ENCODE measurements around the gene SPX.

SPX gene

DNA sequence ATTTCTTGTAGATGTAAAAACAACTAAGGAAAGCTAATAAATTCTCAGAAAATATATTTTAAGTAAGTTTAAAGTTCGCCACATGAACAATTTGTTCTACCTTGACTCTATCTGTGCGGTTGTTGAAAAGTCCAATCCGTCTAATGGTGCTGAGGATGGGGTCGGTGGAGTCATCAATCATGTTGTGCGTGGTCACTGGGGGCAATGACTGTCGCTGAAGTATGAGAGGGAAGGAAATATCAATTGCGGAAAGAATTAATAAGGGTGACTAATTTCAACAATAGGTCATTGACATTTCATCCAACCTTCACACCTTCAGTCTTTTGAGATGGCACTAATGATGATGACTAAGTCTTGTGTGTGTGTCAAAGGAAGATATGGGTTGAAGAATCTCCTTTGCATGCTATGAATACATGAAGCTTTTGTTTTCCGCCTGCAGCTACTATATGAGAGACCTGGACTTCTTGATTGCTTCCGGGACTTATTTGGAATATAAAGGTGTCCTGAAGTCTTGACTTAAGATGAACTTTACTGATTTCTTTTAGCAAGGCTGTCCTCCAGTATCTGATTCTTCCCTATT lies 32.1 kb downstream of the SPX start:
- no peaks in the 10 kb centered on the region for H3K36me3 ChIP-seq (ENCODE audit: control insufficient read depth, insufficient read depth, low read length)
- H3K27ac ChIP-seq (ENCODE audit: low read depth, low read length): no peak overlapping the region
- H3K9ac ChIP-seq (ENCODE audit: low read depth, low read length): no peak overlapping the region
- H3K4me1 ChIP-seq (ENCODE audit: control insufficient read depth, insufficient read depth, low read length): no peaks in the 10 kb centered on the region
- H3K27me3 ChIP-seq (ENCODE audit: control insufficient read depth, insufficient read depth, low read length): no peaks in the 10 kb centered on the region
- no peaks in the 10 kb centered on the region for H3K9me3 ChIP-seq (ENCODE audit: control insufficient read depth, insufficient read depth, low read length)
- no peak overlapping the region for H3K4me3 ChIP-seq (ENCODE audit: low read depth, low read length)

DNA sequence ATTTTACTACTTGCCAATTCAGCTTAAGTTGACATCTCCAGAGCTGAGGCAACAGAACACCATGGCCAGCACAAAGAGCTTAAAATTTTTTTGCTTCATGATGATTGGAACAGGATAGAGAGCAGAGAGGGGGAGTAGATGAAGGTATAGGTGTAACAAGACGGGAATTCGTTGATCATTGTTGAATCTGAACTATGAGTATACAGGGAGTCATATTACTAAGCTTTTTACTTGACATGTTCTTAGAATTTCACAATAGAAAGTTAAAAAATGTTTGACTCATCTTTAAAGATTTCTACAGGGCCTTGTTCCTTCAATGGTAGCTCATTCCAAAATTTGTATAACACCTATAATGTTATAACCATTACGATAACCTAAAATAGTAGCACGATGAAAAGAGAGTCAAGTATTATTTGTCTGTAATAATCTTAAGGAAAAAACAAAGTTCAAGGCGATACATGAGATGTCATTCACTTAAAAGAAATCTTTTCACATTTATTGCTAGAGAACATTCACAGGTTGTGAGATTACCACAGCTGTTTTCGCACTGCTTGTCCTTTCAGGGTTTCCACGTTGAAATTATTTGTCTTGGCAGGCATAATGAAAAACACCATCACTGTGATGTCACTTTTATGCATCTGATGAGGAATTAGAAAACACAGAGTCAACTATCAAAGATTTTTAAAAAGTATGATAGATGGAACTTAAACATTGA lies 33.9 kb downstream of the SPX start:
- Histone ChIP-seq H3K27me3 (ENCODE audit: control insufficient read depth, insufficient read depth, low read length) (no peaks in the 10 kb centered on the region), H3K4me3 (ENCODE audit: low read depth, low read length) (no peak overlapping the region), H3K27ac (ENCODE audit: low read depth, low read length) (no peak overlapping the region), H3K36me3 (ENCODE audit: control insufficient read depth, insufficient read depth, low read length) (no peaks in the 10 kb centered on the region), H3K9ac (ENCODE audit: low read depth, low read length) (no peak overlapping the region), H3K4me1 (ENCODE audit: control insufficient read depth, insufficient read depth, low read length) (no peaks in the 10 kb centered on the region), H3K9me3 (ENCODE audit: control insufficient read depth, insufficient read depth, low read length) (no peaks in the 10 kb centered on the region)

DNA sequence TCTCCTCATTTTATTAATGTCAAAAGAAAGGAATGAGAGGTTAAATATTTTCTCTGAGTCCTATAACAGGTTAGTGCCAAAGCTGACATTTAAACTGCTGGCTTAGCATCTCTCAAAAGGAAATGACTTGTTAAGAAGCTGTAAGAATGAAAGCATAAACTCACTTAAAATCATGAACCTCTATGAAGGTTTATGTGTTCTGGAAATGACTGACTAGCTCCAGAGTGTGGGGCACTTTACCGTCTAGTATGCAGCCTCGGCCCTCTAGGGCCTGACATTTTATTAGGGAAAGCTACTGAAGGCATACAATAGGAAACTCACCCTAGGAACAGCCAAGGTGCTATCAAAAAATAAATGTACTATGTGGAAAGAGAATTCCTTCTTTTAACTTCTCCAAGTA lies 35.1 kb downstream of the SPX start:
- H3K27ac ChIP-seq (ENCODE audit: low read depth, low read length): no peak overlapping the region
- peaks cover 3% of the 10 kb centered on the region; the same call in 1 of the 2 replicates for H3K4me1 ChIP-seq (ENCODE audit: control insufficient read depth, insufficient read depth, low read length)
- no peaks in the 10 kb centered on the region for H3K9me3 ChIP-seq (ENCODE audit: control insufficient read depth, insufficient read depth, low read length)
- no peaks in the 10 kb centered on the region for H3K36me3 ChIP-seq (ENCODE audit: control insufficient read depth, insufficient read depth, low read length)
- no peak overlapping the region for H3K4me3 ChIP-seq (ENCODE audit: low read depth, low read length)
- no peaks in the 10 kb centered on the region for H3K27me3 ChIP-seq (ENCODE audit: control insufficient read depth, insufficient read depth, low read length)
- no peak overlapping the region for H3K9ac ChIP-seq (ENCODE audit: low read depth, low read length)

DNA sequence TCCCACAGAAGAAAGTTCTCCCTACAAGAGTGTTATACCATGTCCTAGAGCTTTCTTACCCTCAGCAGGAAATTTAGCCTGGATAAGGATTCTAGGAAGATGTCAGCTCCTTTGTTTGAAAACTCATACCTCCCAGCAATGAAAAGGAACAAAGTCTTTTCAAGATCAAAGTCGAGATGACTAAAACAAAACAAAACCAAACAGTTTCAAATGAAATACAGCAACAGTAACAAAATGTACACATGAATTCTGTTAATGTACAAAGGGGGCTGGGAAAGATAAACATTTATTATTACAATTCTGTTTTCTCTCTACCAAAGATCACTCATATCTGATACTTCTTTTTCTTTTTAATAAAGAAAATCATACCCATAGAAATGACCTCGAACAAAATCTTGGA lies 36.8 kb downstream of the SPX start:
- Histone ChIP-seq H3K9me3 (ENCODE audit: control insufficient read depth, insufficient read depth, low read length) (no peaks in the 10 kb centered on the region), H3K4me3 (ENCODE audit: low read depth, low read length) (no peak overlapping the region), H3K27ac (ENCODE audit: low read depth, low read length) (no peak overlapping the region), H3K36me3 (ENCODE audit: control insufficient read depth, insufficient read depth, low read length) (no peaks in the 10 kb centered on the region), H3K4me1 (ENCODE audit: control insufficient read depth, insufficient read depth, low read length) (peaks cover 3% of the 10 kb centered on the region; the same call in 1 of the 2 replicates), H3K27me3 (ENCODE audit: control insufficient read depth, insufficient read depth, low read length) (no peaks in the 10 kb centered on the region), H3K9ac (ENCODE audit: low read depth, low read length) (no peak overlapping the region)

DNA sequence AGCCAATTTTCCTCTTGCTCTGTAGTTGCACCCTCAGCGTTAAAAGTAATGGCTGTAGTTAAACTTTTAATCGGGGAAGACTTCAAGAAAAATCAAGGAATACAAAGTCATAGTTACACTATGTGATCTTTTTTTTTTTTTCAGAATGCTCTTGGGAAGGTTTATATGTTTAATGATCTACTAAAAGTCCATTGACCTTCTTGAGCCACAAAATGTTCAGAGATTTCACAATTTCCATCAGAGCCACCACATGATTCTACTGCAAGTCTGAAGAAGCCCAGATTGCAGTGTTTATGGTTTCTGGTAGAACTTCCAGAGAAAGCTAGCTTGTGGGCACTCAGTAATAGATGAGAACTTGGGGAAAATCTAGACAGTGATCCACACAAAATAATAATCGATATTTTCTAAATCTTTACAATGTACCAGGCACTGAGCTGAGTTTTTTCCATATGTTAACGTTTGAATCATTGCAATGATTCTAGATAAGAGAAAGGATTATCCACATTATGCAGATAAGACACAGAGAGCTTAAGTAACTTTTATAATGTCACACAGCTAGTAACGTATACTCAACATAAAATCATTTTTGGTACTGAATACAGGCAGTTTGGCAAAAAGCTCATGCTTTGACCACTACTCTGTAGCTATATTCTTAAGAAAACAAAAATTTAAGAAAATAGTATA lies 40.3 kb downstream of the SPX start:
- no peaks in the 10 kb centered on the region for H3K36me3 ChIP-seq (ENCODE audit: control insufficient read depth, insufficient read depth, low read length)
- H3K4me1 ChIP-seq (ENCODE audit: control insufficient read depth, insufficient read depth, low read length): peaks cover 3% of the 10 kb centered on the region; the same call in 1 of the 2 replicates
- no peak overlapping the region for H3K27ac ChIP-seq (ENCODE audit: low read depth, low read length)
- H3K4me3 ChIP-seq (ENCODE audit: low read depth, low read length): no peak overlapping the region
- H3K9me3 ChIP-seq (ENCODE audit: control insufficient read depth, insufficient read depth, low read length): no peaks in the 10 kb centered on the region
- H3K9ac ChIP-seq (ENCODE audit: low read depth, low read length): no peak overlapping the region
- no peaks in the 10 kb centered on the region for H3K27me3 ChIP-seq (ENCODE audit: control insufficient read depth, insufficient read depth, low read length)

DNA sequence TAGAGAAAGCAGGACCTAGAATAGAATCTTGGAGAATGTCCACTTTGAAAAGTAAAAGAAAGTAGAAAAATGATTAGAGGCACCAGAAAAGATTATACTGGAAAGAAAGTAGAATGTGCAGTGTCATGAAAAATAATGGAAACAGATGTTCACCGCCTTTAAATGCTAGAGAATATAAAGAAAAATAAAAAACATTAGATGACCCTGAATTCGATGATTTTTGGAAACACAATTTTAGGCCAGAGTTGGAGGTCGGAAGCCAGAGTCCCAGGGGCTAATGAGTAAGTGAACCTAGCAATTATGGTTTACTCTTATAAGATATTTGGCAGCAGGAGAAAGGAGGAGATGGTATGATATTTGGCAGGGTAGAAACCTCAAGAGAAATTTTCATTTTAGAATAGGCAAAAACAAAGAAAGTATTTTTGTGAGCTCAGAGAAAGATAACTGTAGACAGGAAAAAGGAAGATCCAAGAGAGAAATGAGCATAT lies 40.9 kb downstream of the SPX start:
- no peaks in the 10 kb centered on the region for H3K36me3 ChIP-seq (ENCODE audit: control insufficient read depth, insufficient read depth, low read length)
- no peak overlapping the region for H3K9ac ChIP-seq (ENCODE audit: low read depth, low read length)
- no peak overlapping the region for H3K27ac ChIP-seq (ENCODE audit: low read depth, low read length)
- H3K4me3 ChIP-seq (ENCODE audit: low read depth, low read length): no peak overlapping the region
- H3K9me3 ChIP-seq (ENCODE audit: control insufficient read depth, insufficient read depth, low read length): no peaks in the 10 kb centered on the region
- peaks cover 3% of the 10 kb centered on the region; the same call in 1 of the 2 replicates for H3K4me1 ChIP-seq (ENCODE audit: control insufficient read depth, insufficient read depth, low read length)
- H3K27me3 ChIP-seq (ENCODE audit: control insufficient read depth, insufficient read depth, low read length): no peaks in the 10 kb centered on the region

DNA sequence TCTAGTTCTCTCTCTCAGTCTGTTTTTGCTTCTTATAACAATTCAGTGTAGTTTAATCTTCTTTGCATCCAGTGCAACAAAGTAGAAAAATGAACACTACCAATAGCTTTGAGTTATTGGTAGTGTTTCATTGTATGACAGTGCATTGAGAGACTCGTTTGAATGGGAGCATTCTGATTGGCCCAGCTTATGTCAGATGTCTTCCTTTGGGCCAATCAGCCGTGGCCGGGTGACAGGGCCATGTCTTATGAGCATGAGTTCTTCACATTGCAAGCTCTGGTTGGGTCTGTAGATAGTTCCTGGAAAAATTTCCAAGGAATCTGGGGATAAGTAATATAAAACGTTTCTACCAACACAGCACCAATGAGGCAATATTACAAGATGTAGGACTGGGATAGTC lies 42.0 kb downstream of the SPX start:
- no peaks in the 10 kb centered on the region for H3K27me3 ChIP-seq (ENCODE audit: control insufficient read depth, insufficient read depth, low read length)
- no peak overlapping the region for H3K4me3 ChIP-seq (ENCODE audit: low read depth, low read length)
- H3K36me3 ChIP-seq (ENCODE audit: control insufficient read depth, insufficient read depth, low read length): no peaks in the 10 kb centered on the region
- H3K4me1 ChIP-seq (ENCODE audit: control insufficient read depth, insufficient read depth, low read length): peaks cover 3% of the 10 kb centered on the region; the same call in 1 of the 2 replicates
- no peak overlapping the region for H3K9ac ChIP-seq (ENCODE audit: low read depth, low read length)
- H3K9me3 ChIP-seq (ENCODE audit: control insufficient read depth, insufficient read depth, low read length): no peaks in the 10 kb centered on the region
- H3K27ac ChIP-seq (ENCODE audit: low read depth, low read length): no peak overlapping the region

DNA sequence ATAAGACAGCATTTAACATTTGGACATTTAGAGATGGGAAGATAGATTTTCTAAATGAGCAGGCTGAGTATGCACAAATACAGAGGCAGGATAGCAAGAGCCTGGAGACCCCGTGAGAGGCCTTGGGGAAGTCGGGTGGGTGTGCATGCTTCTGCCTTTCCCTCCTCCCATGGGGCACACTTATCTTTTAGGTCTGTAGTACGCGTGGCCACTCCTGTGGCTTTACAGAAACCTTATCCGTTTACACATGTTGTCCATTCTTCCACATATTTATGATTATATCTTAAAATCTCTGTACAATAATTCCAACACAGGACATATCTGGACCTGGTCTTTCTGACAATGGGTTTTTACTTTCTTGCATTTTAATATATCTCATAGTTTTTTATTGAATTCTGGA lies 45.0 kb downstream of the SPX start:
- no peak overlapping the region for H3K4me3 ChIP-seq (ENCODE audit: low read depth, low read length)
- H3K9ac ChIP-seq (ENCODE audit: low read depth, low read length): no peak overlapping the region
- H3K4me1 ChIP-seq (ENCODE audit: control insufficient read depth, insufficient read depth, low read length): no peaks in the 10 kb centered on the region
- H3K36me3 ChIP-seq (ENCODE audit: control insufficient read depth, insufficient read depth, low read length): no peaks in the 10 kb centered on the region
- no peaks in the 10 kb centered on the region for H3K9me3 ChIP-seq (ENCODE audit: control insufficient read depth, insufficient read depth, low read length)
- no peak overlapping the region for H3K27ac ChIP-seq (ENCODE audit: low read depth, low read length)
- no peaks in the 10 kb centered on the region for H3K27me3 ChIP-seq (ENCODE audit: control insufficient read depth, insufficient read depth, low read length)

DNA sequence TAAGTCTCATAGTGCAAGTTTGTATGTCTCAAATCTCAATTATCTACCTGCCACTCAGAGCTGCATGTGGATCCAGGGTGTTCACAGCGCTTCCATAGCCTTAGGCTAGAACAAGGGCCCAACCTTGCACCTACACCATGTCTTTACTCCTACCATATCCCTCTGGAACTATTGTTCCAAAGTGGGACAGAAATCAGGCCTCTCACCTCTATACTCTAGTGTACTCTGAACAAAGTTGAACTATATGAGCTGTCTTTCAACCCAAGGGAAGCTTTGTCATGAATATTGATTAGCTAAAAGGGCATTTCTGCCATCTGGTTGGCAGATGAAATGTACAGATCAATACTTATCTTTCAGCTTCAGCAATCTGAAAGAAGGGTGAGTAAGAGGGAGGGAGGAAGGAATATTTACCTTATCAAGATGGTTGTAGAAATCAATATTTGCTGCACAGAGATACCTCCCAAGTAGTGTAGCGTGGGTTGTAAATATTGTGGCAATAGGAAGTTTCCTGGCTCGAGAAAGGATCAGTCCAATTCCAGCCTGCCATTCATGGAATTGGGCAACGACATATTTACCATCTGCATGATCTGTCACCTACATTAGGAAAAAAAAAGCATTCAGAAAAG lies 47.8 kb downstream of the SPX start:
- H3K36me3 ChIP-seq (ENCODE audit: control insufficient read depth, insufficient read depth, low read length): no peaks in the 10 kb centered on the region
- H3K9me3 ChIP-seq (ENCODE audit: control insufficient read depth, insufficient read depth, low read length): no peaks in the 10 kb centered on the region
- H3K4me1 ChIP-seq (ENCODE audit: control insufficient read depth, insufficient read depth, low read length): no peaks in the 10 kb centered on the region
- no peak overlapping the region for H3K4me3 ChIP-seq (ENCODE audit: low read depth, low read length)
- no peaks in the 10 kb centered on the region for H3K27me3 ChIP-seq (ENCODE audit: control insufficient read depth, insufficient read depth, low read length)
- H3K27ac ChIP-seq (ENCODE audit: low read depth, low read length): no peak overlapping the region
- H3K9ac ChIP-seq (ENCODE audit: low read depth, low read length): no peak overlapping the region

DNA sequence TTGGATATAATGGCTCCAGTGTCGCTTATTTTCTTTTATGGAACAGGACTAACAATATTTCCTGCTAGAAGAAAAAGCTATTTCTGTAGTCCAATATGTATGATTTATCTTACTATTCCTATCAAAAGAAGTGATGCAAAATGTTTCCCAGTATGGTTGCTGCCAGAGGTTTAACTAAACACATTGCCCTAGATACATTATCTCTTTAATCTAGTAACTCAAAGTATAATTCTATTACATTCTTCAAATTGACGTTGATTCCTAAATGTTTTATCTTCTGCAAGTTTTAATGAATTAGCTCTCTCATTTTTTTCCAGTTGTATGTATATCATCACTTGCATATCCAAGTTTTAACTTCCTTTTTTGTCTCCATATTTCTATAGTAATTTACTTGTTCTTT lies 50.3 kb downstream of the SPX start:
- Histone ChIP-seq H3K4me1 (ENCODE audit: control insufficient read depth, insufficient read depth, low read length) (no peaks in the 10 kb centered on the region), H3K4me3 (ENCODE audit: low read depth, low read length) (no peak overlapping the region), H3K9me3 (ENCODE audit: control insufficient read depth, insufficient read depth, low read length) (no peaks in the 10 kb centered on the region), H3K9ac (ENCODE audit: low read depth, low read length) (no peak overlapping the region), H3K27me3 (ENCODE audit: control insufficient read depth, insufficient read depth, low read length) (no peaks in the 10 kb centered on the region), H3K27ac (ENCODE audit: low read depth, low read length) (no peak overlapping the region), H3K36me3 (ENCODE audit: control insufficient read depth, insufficient read depth, low read length) (no peaks in the 10 kb centered on the region)

DNA sequence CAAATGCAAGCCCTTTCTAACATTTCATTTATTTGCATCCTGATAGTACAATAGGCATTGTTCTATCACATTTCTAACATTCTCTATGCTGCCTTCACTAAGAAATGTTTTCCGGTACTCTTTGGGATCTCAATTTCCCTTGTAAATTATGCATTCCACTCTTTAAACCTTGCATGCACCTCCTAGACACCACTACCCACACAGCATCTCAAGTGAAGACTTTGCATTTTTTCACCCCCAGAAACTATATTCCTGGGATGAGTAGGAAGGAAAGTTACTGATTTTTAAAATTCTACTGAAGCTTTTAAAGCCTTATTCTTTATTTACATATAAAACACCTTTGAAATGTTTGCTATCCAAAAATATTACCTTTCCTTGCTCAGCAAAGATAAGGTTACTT lies 51.4 kb downstream of the SPX start:
- Histone ChIP-seq H3K27ac (ENCODE audit: low read depth, low read length) (no peak overlapping the region), H3K9ac (ENCODE audit: low read depth, low read length) (no peak overlapping the region), H3K9me3 (ENCODE audit: control insufficient read depth, insufficient read depth, low read length) (no peaks in the 10 kb centered on the region), H3K4me3 (ENCODE audit: low read depth, low read length) (no peak overlapping the region), H3K27me3 (ENCODE audit: control insufficient read depth, insufficient read depth, low read length) (no peaks in the 10 kb centered on the region), H3K36me3 (ENCODE audit: control insufficient read depth, insufficient read depth, low read length) (no peaks in the 10 kb centered on the region), H3K4me1 (ENCODE audit: control insufficient read depth, insufficient read depth, low read length) (no peaks in the 10 kb centered on the region)
